ENCODE results near the gene WDFY4.

Gene WDFY4

GRCh38 chr10:48700493-48700892, 15.8 kb downstream of the WDFY4 start:
- TF ChIP-seq CTCF (IDR thresholded peaks at IDR 0.05; ENCODE audit: low read depth, low read length, missing control alignments), result no peak
- H3K4me3 ChIP-seq (ENCODE audit: low read depth, low read length), result no peak overlapping the region
- DNase-seq (ENCODE audit: low read depth), result no peak
- in situ Hi-C loops (cut with HindIII; ENCODE audit: low sequenced_read_pairs), result loop anchor here (25.0 kb wide), 1 partner anchor 187 kb away; no protein-coding TSS in a partner anchor

GRCh38 chr10:48701139-48701901, 16.6 kb downstream of the WDFY4 start:
- no peak for DNase-seq (ENCODE audit: low read depth)
- H3K4me3 ChIP-seq (ENCODE audit: low read depth, low read length), result no peak overlapping the region
- TF ChIP-seq CTCF (IDR thresholded peaks at IDR 0.05; ENCODE audit: low read depth, low read length, missing control alignments), result no peak
- in situ Hi-C loops (cut with HindIII; ENCODE audit: low sequenced_read_pairs), result loop anchor here (25.0 kb wide), 1 partner anchor 186 kb away; no protein-coding TSS in a partner anchor

GRCh38 chr10:48701941-48702340, 17.3 kb downstream of the WDFY4 start:
- in situ Hi-C loops (cut with HindIII; ENCODE audit: low sequenced_read_pairs), result loop anchor here (25.0 kb wide), 1 partner anchor 185 kb away; no protein-coding TSS in a partner anchor
- H3K4me3 ChIP-seq (ENCODE audit: low read depth, low read length), result no peak overlapping the region
- TF ChIP-seq CTCF (IDR thresholded peaks at IDR 0.05; ENCODE audit: low read depth, low read length, missing control alignments), result no peak
- no peak for DNase-seq (ENCODE audit: low read depth)

- H3K4me3 ChIP-seq (ENCODE audit: low read depth, low read length), result no peak overlapping the region
- DNase-seq (ENCODE audit: low read depth), result no peak
- TF ChIP-seq CTCF (IDR thresholded peaks at IDR 0.05; ENCODE audit: low read depth, low read length, missing control alignments), result no peak
- in situ Hi-C loops (cut with HindIII; ENCODE audit: low sequenced_read_pairs), result loop anchor here (25.0 kb wide), 1 partner anchor 184 kb away; no protein-coding TSS in a partner anchor
Measured at GRCh38 chr10:48703531-48704122, 19.0 kb downstream of the WDFY4 start.

- in situ Hi-C loops (cut with HindIII; ENCODE audit: low sequenced_read_pairs), result loop anchor here (25.0 kb wide), 1 partner anchor 183 kb away; no protein-coding TSS in a partner anchor
- DNase-seq (ENCODE audit: low read depth), result no peak
- TF ChIP-seq CTCF (IDR thresholded peaks at IDR 0.05; ENCODE audit: low read depth, low read length, missing control alignments), result no peak
- H3K4me3 ChIP-seq (ENCODE audit: low read depth, low read length), result no peak overlapping the region
Measured at GRCh38 chr10:48704156-48704555, 19.5 kb downstream of the WDFY4 start.

GRCh38 chr10:48705401-48705938, 20.8 kb downstream of the WDFY4 start:
- DNase-seq (ENCODE audit: low read depth), result no peak
- no peak for TF ChIP-seq CTCF (IDR thresholded peaks at IDR 0.05; ENCODE audit: low read depth, low read length, missing control alignments)
- in situ Hi-C loops (cut with HindIII; ENCODE audit: low sequenced_read_pairs), result loop anchor here (25.0 kb wide), 1 partner anchor 182 kb away; no protein-coding TSS in a partner anchor
- H3K4me3 ChIP-seq (ENCODE audit: low read depth, low read length), result no peak overlapping the region
